Limb (tissue), 2 donors: ENCODE measurements around the gene WDR88.
"Not testable (repeated sequence)": the region's sequence is repeated elsewhere in the genome, so short reads cannot be mapped to it uniquely, and the experiment has no call there.

Experiments
- DNase-seq, 2 donors: peaks; one replicate each; pipeline ENCODE4 v3.0.0-alpha.2; 2016; ENCODE audit errors: extremely low spot score in 2 of 2

The WDR88 gene

GRCh38 chr19:33210266-33210940, 78.5 kb downstream of the WDR88 start:
- DNase-seq: no peak

- peak in 1 of 2 donors; percentile 67 for DNase-seq
Observed at GRCh38 chr19:33211794-33212435, 80.0 kb downstream of the WDR88 start.

GRCh38 chr19:33212436-33213172, 80.7 kb downstream of the WDR88 start:
- no peak for DNase-seq

DNA sequence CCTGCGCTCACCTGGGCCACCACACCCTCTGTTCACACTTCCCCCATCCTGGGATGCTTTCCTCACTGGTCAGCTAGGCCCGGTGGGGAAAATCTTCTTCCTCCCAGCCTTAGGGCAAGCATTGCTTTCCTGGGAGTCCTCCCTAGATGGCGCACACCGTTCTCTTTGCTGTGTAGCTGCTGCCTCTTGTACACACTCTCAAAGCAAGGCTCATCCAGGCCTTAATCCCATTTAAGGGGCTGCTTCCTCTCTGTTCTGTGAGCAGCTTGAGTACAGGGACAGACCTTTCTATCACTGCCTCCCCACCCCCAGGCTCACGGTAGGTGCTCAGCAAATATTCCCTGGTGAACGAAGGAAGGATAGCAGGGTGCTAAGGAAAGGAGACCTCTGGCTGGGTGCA, 82.7 kb downstream of the WDR88 start:
- DNase-seq: no peak

DNA sequence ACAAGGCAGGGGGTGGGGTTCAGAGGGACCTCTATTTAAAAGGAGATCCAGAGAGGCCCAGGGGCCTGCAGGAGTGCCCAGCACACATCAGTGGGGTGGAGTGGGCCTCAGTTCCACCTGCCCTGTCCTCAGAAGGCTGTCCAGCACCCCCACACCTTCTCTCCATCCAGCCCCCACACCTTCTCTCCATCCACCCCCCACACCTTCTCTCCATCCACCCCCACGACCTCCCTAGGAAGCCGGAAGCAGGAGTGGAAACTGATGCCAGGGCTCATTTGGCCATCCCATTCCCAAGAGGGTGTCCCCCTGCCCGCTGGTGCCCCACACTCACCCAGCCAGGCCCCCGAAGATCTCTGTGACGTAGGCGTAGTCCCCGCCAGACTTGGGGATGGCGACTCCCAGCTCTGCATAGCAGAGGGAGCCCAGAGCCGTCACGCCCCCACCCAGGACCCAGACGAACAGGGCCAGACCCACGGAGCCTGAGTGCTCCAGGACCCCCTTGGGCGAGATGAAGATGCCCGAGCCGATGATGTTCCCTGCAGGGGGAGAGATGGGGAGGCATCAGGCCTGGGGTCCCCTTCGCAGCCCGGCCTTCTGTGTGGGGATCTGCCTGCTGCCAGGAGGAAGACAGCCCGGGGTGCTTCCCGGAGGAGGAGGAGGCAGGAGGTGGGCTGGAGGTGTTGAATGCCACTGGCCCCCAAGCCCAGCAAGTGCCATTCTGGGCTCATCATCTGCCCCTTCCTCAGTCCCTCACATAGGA, 83.7 kb downstream of the WDR88 start:
- DNase-seq: no peak

DNA sequence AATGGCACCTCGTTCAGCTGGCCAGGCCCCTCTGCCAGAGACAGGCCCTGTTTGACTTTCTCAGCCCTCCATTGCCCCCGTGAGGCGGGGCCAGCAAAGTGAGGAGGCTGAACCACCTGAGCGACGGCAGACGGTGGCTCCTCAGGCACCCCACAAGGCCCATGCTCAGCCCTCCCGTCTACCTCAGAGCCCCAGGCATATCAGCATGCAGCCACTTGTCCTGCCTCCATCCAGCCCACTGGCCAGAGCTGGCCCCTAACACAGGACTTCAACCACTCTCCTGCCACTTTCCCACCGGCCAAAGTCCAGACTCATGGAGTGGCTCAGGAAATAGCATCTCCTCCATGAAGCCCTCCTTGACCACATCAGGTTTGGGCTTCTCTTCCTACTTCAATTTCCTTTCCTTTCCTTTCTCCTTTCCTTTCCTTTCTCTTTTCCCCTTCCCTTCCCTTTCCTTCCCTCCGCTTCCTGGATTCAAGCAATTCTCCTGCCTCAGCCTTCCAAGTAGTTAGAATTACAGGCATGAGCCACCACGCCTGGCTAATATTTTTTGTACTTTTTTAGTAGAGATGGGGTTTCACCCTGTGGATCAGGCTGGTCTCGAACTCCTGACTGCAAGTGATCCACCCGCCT, 84.4 kb downstream of the WDR88 start:
- no peak for DNase-seq

- no peak for DNase-seq
Observed at GRCh38 chr19:33217881-33218280, 86.0 kb downstream of the WDR88 start.

DNA sequence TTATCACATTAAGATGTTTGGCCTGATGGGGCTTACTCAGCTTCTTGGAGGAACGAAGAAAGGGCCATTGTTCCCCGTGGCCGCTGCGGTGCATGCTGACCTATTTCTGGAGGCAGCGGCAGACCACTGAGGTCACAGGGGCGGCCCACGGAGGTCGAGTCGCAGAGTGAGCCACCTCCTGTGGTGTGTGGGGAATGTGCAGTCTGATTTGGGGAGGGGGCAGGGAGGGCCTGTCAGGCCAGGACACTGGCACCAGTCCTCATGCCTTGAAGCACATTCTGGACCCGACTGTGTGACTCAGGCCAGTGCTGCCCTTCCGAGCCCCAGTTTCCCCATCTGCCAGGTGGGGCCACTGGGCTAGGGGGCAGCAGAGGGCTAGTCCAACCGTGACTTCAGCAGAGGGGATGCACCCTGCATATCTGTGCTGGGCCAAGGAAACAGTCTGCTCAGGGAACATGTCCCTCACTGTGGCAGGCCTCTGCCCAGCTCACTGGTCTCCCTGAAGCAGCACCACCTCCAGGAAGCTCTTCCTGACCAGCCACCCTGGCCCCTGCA, 87.4 kb downstream of the WDR88 start:
- no peak for DNase-seq

DNA sequence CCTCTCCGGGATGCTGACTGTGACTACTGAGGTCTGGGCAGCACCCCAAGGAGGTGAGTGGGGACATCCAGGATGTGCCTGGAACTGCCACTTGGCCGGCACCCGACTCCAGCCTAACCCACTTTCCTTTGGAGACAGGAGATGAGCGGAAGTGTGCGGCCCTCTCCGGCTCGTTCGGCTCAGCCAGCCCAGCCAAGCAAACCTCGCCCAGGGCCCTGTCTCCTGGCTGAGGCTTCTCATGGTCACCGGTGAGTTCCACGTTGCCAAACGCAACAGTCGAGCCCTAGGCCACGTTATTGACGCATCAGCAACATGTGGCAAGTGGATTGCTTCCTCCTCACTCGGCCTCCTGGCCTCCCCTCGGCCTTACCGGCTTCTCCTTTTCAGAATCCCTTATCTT, 88.2 kb downstream of the WDR88 start:
- no peak for DNase-seq

DNA sequence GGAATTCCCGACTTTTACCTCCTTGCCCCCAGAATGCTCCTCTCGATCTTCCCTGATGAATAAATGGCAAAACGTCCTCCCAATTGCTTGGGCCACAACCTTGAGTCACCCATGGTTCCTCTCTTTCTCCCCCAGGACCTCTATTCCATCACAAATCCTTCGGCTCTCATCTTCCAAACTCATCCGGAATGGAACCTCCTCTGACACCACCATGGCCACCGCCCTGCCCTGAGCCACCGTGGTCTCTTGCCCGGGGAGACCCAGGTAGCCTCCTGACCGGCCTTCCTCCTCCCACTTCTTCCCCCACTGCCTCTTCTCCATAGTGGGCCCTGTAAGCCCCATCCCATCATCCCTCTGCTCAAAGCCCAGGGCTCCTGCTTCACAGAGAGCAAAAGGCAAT, 88.8 kb downstream of the WDR88 start:
- no peak for DNase-seq

DNA sequence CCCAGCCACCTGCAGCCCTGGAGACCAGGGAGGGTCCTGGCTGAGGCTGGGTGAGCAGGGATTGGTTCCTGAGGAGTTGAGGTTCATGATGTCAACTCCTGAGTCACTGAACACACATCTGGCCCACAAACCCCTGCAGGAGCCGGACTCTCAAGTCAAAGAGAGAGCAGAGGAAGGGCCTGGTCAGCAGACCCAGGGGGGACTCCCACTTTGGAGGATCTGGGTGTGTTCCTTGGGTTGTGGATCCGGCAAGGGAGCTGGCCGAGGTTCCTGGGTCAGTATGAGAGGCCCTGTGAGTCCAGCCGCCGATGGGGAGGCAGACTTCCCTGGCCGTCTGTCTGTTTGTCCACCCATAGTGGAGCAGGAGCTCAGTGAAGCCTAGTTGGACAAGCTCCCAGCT, 89.7 kb downstream of the WDR88 start:
- no peak for DNase-seq

- DNase-seq: not testable (repeated sequence)
Observed at GRCh38 chr19:33222255-33222654, 90.3 kb downstream of the WDR88 start.

DNA sequence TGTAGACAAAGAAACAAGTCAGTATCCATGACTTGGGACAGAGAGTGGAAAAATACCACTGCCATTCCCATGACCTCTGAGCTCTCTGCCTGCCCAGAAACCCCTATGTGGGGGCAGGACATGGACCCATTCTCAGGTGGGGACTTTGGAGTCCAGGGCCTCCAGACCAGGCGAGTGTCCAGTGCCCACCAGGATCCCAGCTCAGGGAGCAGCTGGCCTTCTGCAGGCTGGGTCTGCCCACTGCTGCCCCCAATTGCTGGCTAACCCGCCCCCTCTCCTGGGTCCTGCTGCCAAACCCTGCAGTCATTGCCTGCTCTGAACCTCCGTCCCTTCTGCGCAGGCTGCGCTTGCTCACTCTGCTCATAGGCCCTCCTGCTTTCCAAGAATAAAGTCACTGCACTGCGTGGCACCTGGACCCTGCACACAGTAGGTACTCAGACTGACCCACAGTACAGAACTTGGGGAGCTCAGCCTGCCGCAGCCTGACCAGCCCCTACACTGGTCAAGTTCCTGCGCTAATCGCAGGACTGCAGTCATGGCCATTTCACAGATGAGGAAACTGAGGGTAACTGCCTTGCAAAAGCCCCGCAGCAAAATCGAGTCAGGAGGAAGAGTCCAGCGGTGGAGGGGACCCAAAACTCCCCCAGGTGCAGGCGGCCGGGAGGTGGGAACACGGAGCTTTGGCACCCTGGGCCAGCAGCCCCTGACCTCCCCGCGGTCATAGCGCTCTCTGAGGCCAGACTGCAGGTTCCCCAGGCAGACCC, 93.0 kb downstream of the WDR88 start:
- DNase-seq: no peak
